Memory B cell (primary cell): ENCODE results near the gene WDFY2.
"Not testable (repeated sequence)": the region's sequence is repeated elsewhere in the genome, so short reads cannot be mapped to it uniquely, and the experiment has no call there.

ENCODE experiments used
- ATAC-seq: fragments of 150-1000 bp; cut with Tn5 transposase; 2 replicates; pipeline ENCODE4 v1.10.0; 2021; ENCODE audit warnings: low read depth, mild to moderate bottlenecking, moderate library complexity
- DNase-seq, 2 donors: peaks; one replicate each; pipeline ENCODE4 v3.0.0; 2022; ENCODE audit warnings: low spot score in 2 of 2
- H3K27ac Mint-ChIP-seq: one replicate; pipeline ENCODE4 v1.8.0; 2022; ENCODE audit warnings: mild to moderate bottlenecking, moderate library complexity, mixed read lengths
- H3K27me3 Mint-ChIP-seq: one replicate; pipeline ENCODE4 v1.8.0; 2022; ENCODE audit warnings: mixed read lengths
- H3K36me3 Mint-ChIP-seq: one replicate; pipeline ENCODE4 v1.8.0; 2022; ENCODE audit warnings: mild to moderate bottlenecking, mixed read lengths
- H3K4me1 Mint-ChIP-seq: one replicate; pipeline ENCODE4 v1.8.0; 2022; ENCODE audit warnings: mixed read lengths
- H3K4me3 Mint-ChIP-seq: one replicate; pipeline ENCODE4 v1.8.0; 2022; ENCODE audit warnings: mild to moderate bottlenecking, moderate library complexity, mixed read lengths
- H3K9me3 Mint-ChIP-seq: one replicate; pipeline ENCODE4 v1.8.0; 2022; ENCODE audit warnings: mixed read lengths

Gene WDFY2, protein sequence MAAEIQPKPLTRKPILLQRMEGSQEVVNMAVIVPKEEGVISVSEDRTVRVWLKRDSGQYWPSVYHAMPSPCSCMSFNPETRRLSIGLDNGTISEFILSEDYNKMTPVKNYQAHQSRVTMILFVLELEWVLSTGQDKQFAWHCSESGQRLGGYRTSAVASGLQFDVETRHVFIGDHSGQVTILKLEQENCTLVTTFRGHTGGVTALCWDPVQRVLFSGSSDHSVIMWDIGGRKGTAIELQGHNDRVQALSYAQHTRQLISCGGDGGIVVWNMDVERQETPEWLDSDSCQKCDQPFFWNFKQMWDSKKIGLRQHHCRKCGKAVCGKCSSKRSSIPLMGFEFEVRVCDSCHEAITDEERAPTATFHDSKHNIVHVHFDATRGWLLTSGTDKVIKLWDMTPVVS

DNA sequence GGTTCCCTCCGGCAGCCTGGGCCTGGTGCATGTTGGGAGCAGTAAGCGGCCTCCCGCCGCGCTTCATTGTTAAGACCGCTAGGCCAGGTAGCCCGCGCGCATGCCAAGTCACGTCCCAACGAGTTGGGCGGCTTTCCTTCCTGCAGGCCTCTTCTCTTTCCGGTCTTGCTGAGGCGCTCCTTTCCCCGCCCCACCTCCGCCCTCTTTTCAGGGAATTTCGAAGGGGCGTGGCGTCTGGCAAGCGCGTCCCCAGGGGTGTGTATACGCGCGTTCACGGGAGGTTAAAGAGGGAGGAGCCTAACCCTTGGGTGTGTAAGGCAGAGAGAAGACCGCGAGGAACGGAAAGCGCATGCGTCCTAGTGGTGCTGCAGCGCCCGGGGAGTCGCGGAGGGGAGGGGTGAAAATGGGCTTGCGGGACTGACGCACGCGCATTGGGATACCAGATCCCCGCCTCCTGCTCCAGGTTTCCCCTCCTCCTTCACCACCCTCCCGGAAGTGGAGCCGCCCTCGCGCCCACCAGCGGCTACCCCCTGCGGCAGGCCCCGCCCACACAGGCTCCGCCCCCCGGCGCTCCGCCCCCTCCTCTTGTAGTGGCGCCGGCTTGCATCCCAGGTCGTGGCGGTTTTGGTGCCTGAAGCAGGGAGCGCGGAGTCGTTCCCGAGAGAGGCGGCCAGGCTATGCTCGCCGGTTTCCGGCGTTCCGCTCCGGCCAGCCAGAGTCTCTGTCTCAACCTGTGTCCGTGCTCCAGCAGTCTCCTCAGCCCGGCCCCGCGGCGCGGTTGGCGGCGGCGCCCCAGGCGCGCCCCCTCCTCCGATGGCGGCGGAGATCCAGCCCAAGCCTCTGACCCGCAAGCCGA, at the start of gene WDFY2:
WDFY2 (plus strand) TSS at position 588 of the 856 bp plus-strand sequence; CDS start at position 814, 226 bp downstream.
- ATAC-seq (peak; percentile 74), DNase-seq (peak; percentile 99)
- Mint-ChIP-seq H3K9me3 (peaks cover 1% of the 10 kb centered on the region), H3K36me3 (peaks cover 3% of the 10 kb centered on the region), H3K27me3 (no peaks in the 10 kb centered on the region), H3K4me1 (peaks cover 16% of the 10 kb centered on the region), H3K4me3 (peak within 1 kb of the TSS; percentile 98), H3K27ac (peak within 1 kb of the TSS; percentile 95)

DNA sequence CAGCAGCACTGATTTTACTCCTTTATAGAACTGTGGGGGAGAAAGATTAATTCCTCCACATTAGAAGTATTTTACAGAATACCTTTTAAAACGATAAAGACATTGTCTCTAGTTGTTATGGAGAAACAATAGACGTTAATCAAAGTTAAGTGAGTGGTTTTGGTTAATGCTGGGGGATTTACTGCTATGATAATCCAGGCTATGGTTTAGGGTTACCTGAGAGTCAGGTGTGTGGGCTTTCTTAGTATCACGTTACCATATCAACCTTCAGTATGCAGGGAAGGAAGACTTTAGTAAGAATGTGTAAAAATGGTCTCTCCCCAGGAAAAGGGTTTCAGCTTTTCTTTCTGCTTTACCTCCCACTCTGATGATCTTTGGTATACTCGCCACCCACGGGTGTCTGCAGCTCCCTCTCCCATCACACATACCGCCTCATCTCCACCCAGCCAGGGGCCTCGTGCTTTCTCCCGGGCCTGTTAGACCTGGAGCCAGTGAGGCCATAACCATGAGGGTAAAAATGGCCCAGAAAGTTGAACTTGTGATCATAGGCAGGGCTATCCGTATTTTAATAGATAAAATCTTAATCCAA, 45.6 kb upstream of the WDFY2 start:
- Mint-ChIP-seq H3K27me3 (no peaks in the 10 kb centered on the region), H3K4me1 (peaks cover 10% of the 10 kb centered on the region), H3K9me3 (no peaks in the 10 kb centered on the region), H3K36me3 (no peaks in the 10 kb centered on the region), H3K27ac (no peak overlapping the region), H3K4me3 (no peak overlapping the region)
- DNase-seq (no peak), ATAC-seq (no peak)

DNA sequence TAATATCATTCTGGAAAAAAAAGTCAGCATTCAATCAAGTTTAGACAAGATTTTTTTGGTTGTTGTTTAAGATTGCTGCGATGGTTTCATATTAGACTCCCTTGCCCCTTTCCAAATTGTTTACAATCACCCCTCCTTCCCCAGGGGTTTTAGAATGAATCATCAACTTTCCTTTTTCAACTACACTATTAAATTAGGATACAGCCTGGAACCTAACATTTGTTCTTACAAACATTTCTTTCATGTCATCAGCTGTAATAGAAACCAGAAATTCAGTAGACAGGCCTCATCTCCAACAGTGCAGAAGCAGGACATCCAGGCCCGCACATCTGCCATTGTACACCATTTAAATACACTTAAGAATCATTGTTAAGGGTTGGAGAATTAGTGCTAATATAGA, 44.4 kb upstream of the WDFY2 start:
- Mint-ChIP-seq H3K36me3 (no peaks in the 10 kb centered on the region), H3K27me3 (no peaks in the 10 kb centered on the region), H3K4me1 (peaks cover 2% of the 10 kb centered on the region), H3K4me3 (no peak overlapping the region), H3K9me3 (no peaks in the 10 kb centered on the region), H3K27ac (no peak overlapping the region)
- no peak for ATAC-seq
- no peak for DNase-seq

DNA sequence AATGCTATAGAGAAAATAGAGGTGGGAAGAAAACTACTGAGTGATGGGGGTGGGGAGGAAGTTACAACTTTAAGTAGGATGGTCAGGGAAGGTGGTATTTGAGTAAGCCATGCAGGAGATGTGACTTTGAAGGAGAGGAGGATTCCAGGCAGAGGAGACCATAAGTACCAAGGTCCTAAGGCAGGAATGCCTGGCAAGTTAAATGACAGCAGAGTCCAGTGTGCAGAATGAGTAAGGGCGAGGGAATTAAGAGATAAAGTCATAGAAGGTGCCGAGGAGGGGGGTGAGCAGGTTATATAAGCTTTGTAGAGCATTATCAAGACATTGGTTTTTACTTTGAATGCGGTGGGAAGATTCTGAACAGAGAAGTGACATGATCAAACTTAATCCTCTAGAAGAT, 43.2 kb upstream of the WDFY2 start:
- no peak for ATAC-seq
- Mint-ChIP-seq H3K27ac (no peak overlapping the region), H3K36me3 (no peaks in the 10 kb centered on the region), H3K9me3 (no peaks in the 10 kb centered on the region), H3K4me1 (peaks cover 2% of the 10 kb centered on the region), H3K27me3 (no peaks in the 10 kb centered on the region), H3K4me3 (no peak overlapping the region)
- no peak for DNase-seq

DNA sequence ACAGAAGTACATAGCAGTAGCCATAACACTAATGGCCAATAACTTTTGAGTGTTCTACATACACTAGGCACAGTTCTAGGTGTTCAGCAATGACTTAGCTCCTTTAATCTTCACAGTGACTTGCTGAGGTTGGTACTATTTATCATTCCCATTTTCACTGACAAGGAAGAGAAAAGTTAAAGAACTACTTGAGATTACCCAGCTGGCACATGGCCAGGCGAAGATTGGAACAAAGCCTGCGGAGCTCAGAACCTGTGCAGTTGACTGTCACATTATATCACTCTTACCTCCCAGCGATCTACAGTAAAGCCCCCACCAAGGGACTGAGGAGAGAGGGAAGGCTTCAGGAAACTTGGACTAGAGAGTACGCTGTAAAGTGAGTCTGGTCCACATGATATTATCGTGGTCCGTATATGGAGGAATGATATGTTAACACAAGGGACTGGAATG, 42.4 kb upstream of the WDFY2 start:
- Mint-ChIP-seq H3K27me3 (no peaks in the 10 kb centered on the region), H3K4me3 (no peak overlapping the region), H3K9me3 (no peaks in the 10 kb centered on the region), H3K36me3 (no peaks in the 10 kb centered on the region), H3K4me1 (peaks cover 2% of the 10 kb centered on the region), H3K27ac (no peak overlapping the region)
- ATAC-seq: no peak
- no peak for DNase-seq

DNA sequence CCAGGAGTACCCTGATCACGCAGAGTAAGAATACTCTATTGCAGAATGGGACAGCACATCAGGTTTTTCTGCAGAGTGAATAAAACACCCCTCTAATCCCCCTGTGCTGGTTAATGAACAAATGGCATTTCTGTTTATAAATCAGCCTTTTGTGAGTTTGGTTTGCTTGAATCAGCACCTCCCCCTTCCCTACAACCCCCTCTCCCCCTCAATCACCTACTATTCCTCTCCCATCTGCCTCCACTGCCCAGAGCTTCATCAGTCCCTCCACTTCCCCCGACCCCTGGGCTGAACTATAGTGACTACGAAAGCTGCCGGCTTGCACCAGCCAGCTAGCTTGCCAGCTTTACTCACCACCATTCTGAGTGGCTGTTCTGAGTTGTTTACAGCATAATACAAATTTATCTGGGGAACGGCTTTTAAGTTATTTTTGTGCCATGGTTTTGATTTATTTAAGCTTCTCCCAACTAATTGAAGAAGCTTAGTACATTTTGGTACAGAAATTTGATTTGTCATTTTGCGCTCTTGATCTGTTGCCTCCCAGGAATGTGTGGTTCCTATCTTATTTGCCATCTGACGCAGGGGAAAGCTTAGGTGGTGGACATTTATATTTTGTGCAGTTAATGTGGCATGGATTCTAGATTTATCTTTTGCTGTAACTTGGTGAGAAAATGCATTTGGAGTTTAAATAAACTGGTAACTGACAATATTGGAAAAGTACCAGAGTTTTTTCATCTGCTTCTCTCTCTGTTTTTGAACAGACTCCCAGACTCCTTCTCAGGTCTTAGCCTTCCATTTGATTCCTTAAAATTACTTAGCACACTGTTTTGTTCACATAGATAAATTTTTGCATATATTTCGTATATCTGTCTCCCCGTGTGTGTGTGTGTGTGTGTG, 41.7 kb upstream of the WDFY2 start:
- DNase-seq (no peak), ATAC-seq (no peak)
- Mint-ChIP-seq H3K4me3 (no peak overlapping the region), H3K9me3 (no peaks in the 10 kb centered on the region), H3K27me3 (no peaks in the 10 kb centered on the region), H3K36me3 (no peaks in the 10 kb centered on the region), H3K27ac (no peak overlapping the region), H3K4me1 (peaks cover 2% of the 10 kb centered on the region)

DNA sequence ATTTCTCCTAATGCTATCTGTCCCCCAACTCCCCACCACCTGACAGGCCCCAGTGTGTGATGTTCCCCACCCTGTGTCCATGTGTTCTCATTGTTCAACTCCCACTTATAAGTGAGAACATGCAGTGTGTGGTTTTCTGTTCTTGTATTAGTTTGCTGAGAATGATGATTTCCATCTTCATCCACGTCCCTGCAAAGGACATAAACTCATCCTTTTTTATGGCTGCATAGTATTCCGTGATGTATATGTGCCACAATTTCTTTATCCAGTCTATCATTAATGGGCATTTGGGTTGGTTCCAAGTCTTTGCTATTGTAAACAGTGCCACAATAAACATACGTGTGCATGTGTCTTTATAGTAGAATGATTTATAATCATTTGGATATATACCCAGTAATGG, 38.8 kb upstream of the WDFY2 start:
- not testable (repeated sequence) for H3K4me3 Mint-ChIP-seq, H3K36me3 Mint-ChIP-seq, H3K4me1 Mint-ChIP-seq, H3K9me3 Mint-ChIP-seq, ATAC-seq, H3K27me3 Mint-ChIP-seq, H3K27ac Mint-ChIP-seq, DNase-seq

DNA sequence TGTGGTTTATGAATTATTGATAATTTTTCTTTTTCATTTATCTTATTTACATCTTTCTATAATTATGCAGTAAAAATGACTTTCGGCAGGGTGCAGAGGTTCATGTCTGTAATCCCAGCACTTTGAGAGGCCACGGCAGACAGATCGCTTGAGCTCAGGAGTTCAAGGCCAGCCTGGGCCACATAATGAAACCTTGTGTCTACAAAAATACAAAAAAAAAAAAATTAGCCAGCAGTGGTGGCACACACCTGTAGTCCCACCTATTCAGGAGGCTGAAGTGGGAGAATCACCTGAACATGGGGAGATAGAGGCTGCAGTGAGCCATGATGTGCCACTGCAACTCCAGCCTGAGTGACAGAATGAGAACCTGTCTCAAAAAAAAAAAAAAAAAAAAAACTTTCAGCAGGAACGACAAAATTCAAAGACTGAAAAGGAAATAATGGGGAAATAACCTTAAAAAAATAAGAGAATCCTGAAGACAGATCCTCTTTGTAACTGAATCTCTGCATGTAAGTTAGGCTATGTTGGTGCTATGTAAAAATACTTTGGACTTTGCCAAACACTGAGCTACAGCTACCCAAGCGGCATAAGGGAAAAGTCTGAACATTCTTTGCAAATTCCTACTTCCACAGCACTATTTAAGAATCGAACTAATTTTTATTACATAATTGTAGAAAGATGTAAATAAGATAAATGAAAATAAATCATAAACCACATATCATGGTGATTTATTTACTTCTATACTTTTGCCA, 36.7 kb upstream of the WDFY2 start:
- Mint-ChIP-seq H3K36me3 (no peaks in the 10 kb centered on the region), H3K27ac (no peak overlapping the region), H3K27me3 (no peaks in the 10 kb centered on the region), H3K9me3 (no peaks in the 10 kb centered on the region), H3K4me1 (peaks cover 9% of the 10 kb centered on the region), H3K4me3 (no peak overlapping the region)
- ATAC-seq: no peak
- no peak for DNase-seq

DNA sequence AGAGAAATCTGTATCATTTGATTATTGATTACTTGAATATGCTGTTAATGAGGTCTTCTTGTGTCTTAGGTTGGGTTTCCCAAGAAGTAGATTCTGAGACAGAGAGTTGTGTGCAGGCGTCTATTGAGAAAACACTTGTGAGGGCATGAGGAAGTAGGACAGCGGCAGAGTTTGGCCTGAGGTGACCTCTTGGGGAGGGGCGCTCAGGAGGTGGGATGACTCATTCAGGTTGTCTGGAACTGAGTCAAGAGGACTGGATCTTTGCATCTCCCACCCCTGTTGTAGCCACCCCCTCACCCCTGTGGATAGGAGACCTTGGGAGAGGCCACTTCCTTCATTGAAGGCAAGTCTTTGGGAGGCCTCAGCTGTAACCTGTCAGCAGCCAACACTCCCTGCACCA, 35.2 kb upstream of the WDFY2 start:
- Mint-ChIP-seq H3K4me3 (no peak overlapping the region), H3K27me3 (no peaks in the 10 kb centered on the region), H3K4me1 (peaks cover 9% of the 10 kb centered on the region), H3K36me3 (no peaks in the 10 kb centered on the region), H3K9me3 (no peaks in the 10 kb centered on the region), H3K27ac (no peak overlapping the region)
- ATAC-seq: no peak
- DNase-seq: no peak

DNA sequence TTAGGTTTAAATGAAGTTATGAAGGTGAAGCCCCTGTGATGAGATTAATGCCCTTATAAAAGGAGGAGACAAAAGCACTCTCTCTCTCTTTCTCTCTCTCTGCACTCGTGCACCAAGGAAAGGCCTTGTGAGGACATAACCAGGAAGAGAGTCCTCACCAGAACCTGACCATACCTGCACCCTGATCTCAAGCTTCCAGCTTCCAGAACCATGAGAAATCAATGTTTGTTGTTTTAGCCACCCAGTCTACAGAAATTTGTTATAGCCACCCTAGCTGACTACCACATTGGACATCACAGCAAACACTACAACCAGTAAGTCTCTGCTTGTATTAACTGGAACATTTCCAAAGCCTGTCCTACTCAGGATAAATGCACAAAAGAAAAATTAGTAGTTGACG, 34.7 kb upstream of the WDFY2 start:
- H3K9me3 Mint-ChIP-seq: no peaks in the 10 kb centered on the region
- no peaks in the 10 kb centered on the region for H3K36me3 Mint-ChIP-seq
- ATAC-seq (no peak), DNase-seq (no peak)
- peaks cover 9% of the 10 kb centered on the region for H3K4me1 Mint-ChIP-seq
- no peak overlapping the region for H3K4me3 Mint-ChIP-seq
- no peak overlapping the region for H3K27ac Mint-ChIP-seq
- H3K27me3 Mint-ChIP-seq: no peaks in the 10 kb centered on the region

DNA sequence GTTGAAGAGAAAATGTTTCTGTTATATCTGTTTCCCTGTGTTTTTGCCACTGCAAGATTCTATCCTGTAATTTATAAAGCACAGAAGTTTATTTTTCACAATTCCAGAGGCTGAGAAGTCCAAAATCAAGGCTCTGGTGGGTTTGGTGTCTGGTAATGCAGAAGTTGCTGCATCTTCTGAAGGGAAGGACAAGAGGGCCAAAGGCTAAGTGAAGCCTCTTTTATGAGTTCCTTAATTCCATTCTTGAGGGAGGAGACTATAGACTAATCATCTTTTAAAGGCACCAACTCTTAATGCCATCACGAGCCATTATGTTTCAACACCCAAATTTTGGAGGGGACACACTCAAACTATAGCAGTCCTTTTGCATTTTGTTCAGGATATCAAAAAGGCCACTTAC, 34.1 kb upstream of the WDFY2 start:
- Mint-ChIP-seq H3K4me1 (peaks cover 9% of the 10 kb centered on the region), H3K4me3 (no peak overlapping the region), H3K27me3 (peaks cover 2% of the 10 kb centered on the region), H3K36me3 (peaks cover 2% of the 10 kb centered on the region), H3K9me3 (peaks cover 2% of the 10 kb centered on the region), H3K27ac (no peak overlapping the region)
- no peak for DNase-seq
- ATAC-seq: no peak

DNA sequence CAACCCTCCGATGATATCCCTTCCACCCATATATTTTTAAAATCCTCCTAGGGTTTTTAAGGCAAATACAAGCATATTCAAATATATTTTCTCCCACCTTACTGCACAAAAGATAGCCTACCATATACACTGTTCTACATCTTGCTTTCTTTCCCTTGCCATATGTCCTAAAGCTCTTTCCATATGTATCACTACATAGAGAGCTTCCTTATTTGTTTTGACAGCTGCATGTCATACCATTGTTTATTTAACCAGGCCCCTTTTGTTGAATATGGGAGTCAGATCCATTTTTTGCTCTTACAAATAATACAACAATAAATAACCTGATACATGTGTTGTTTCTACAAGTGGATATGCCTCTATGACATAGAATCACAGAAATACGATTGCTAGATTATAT, 32.8 kb upstream of the WDFY2 start:
- ATAC-seq: no peak
- Mint-ChIP-seq H3K27me3 (peaks cover 4% of the 10 kb centered on the region), H3K9me3 (peaks cover 5% of the 10 kb centered on the region), H3K36me3 (peaks cover 3% of the 10 kb centered on the region), H3K27ac (no peak overlapping the region), H3K4me1 (peaks cover 9% of the 10 kb centered on the region), H3K4me3 (no peak overlapping the region)
- no peak for DNase-seq

DNA sequence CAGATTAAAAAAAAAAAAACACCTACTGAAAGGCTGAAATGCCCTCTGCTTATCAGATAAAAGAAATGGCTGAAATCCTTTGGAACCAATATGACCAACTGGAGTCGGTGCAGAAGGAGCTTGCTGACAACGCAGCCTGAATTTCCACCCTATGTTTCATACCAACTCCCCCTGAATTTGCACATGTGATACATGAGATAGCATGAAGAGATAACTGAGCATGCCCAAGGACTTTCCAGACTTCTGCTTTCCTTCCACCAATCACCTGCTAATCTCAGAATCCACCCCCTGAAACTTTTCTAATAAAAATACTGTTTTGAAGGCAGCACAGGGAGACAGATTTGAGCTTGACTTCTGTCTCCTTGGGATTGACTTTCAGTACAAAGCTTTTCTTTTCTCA, 32.2 kb upstream of the WDFY2 start:
- peaks cover 5% of the 10 kb centered on the region for H3K9me3 Mint-ChIP-seq
- peaks cover 3% of the 10 kb centered on the region for H3K36me3 Mint-ChIP-seq
- no peak overlapping the region for H3K27ac Mint-ChIP-seq
- DNase-seq (peak in 1 of 2 donors; percentile 3), ATAC-seq (peak; percentile 88)
- no peak overlapping the region for H3K4me3 Mint-ChIP-seq
- H3K27me3 Mint-ChIP-seq: peaks cover 4% of the 10 kb centered on the region
- peaks cover 9% of the 10 kb centered on the region for H3K4me1 Mint-ChIP-seq
